Karpas-422 (cell line): ENCODE data around the gene RRP9. TPM values are rescaled to one million over a fixed set of nuclear protein-coding genes. Genes with fewer than 3 reads are reported as not detected.
"Not testable (repeated sequence)": the region's sequence is repeated elsewhere in the genome, so short reads cannot be mapped to it uniquely, and the experiment has no call there.

Source experiments
- DNase-seq: peaks from one replicate; pipeline ENCODE4 v3.0.0-alpha.2; 2015
- H2AFZ ChIP-seq: fragments of 200-600 bp; sonication (generic); 2 replicates; pipeline ENCODE4 v1.6.1; 2014; ENCODE audit warnings: antibody characterized with exemption, low read length, mixed read lengths
- H3K27ac ChIP-seq: fragments of 200-600 bp; sonication (generic); 2 replicates; pipeline ENCODE4 v1.5.1; 2014; ENCODE audit warnings: mild to moderate bottlenecking, low read length, moderate library complexity
- H3K27me3 ChIP-seq: fragments of 200-600 bp; sonication (generic); 2 replicates; pipeline ENCODE4 v1.6.1; 2014; ENCODE audit warnings: low read length, mixed read lengths
- H3K36me3 ChIP-seq: fragments of 200-600 bp; sonication (generic); 2 replicates; pipeline ENCODE4 v1.6.1; 2014; ENCODE audit warnings: low read length, mixed read lengths; ENCODE audit not compliant: insufficient read depth
- H3K4me1 ChIP-seq: fragments of 200-600 bp; sonication (generic); 2 replicates; pipeline ENCODE4 v1.6.1; 2014; ENCODE audit warnings: mild to moderate bottlenecking, low read length, mixed read lengths
- H3K4me2 ChIP-seq: fragments of 200-600 bp; sonication (generic); 2 replicates; pipeline ENCODE4 v1.6.1; 2014; ENCODE audit warnings: low read length, low read depth, mild to moderate bottlenecking; ENCODE audit not compliant: poor library complexity, severe bottlenecking
- H3K4me3 ChIP-seq: fragments of 200-600 bp; sonication (generic); 2 replicates; pipeline ENCODE4 v1.5.1; 2014; ENCODE audit warnings: mild to moderate bottlenecking, antibody characterized with exemption, low read length, mixed read lengths
- H3K79me2 ChIP-seq: fragments of 200-600 bp; sonication (generic); 2 replicates; pipeline ENCODE4 v1.6.1; 2014; ENCODE audit warnings: mild to moderate bottlenecking, low read length, mixed read lengths
- H3K9ac ChIP-seq: fragments of 200-600 bp; sonication (generic); 2 replicates; pipeline ENCODE4 v1.6.0; 2014; ENCODE audit warnings: low read length
- H3K9me2 ChIP-seq: fragments of 200-600 bp; sonication (generic), shearing (Covaris generic); replicated peaks from 2 replicates; pipeline ENCODE4 v1.6.0; 2014; ENCODE audit warnings: mild to moderate bottlenecking, low read length, moderate library complexity; ENCODE audit not compliant: insufficient read depth
- H3K9me3 ChIP-seq: fragments of 300-700, 200-600 bp; sonication (generic); 2 replicates; pipeline ENCODE4 v1.6.1; 2014; ENCODE audit warnings: low read length, mixed read lengths
- H4K20me1 ChIP-seq: fragments of 200-600 bp; sonication (generic); 2 replicates; pipeline ENCODE4 v1.6.1; 2014; ENCODE audit warnings: mild to moderate bottlenecking, antibody characterized with exemption, low read length, low read depth; ENCODE audit not compliant: insufficient read depth
- total RNA-seq: library from RNA; depleted of rRNA; stranded (reverse); fragments of >200 nt; shearing (Covaris generic); gene quantifications from 2 replicates; pipeline ENCODE4 v1.2.3, GENCODE V29; 2014; ENCODE audit warnings: low replicate concordance; rRNA removed

RRP9 gene, protein sequence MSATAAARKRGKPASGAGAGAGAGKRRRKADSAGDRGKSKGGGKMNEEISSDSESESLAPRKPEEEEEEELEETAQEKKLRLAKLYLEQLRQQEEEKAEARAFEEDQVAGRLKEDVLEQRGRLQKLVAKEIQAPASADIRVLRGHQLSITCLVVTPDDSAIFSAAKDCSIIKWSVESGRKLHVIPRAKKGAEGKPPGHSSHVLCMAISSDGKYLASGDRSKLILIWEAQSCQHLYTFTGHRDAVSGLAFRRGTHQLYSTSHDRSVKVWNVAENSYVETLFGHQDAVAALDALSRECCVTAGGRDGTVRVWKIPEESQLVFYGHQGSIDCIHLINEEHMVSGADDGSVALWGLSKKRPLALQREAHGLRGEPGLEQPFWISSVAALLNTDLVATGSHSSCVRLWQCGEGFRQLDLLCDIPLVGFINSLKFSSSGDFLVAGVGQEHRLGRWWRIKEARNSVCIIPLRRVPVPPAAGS
- total RNA-seq: 15.1 and 39.8 TPM in 2 replicates

DNA sequence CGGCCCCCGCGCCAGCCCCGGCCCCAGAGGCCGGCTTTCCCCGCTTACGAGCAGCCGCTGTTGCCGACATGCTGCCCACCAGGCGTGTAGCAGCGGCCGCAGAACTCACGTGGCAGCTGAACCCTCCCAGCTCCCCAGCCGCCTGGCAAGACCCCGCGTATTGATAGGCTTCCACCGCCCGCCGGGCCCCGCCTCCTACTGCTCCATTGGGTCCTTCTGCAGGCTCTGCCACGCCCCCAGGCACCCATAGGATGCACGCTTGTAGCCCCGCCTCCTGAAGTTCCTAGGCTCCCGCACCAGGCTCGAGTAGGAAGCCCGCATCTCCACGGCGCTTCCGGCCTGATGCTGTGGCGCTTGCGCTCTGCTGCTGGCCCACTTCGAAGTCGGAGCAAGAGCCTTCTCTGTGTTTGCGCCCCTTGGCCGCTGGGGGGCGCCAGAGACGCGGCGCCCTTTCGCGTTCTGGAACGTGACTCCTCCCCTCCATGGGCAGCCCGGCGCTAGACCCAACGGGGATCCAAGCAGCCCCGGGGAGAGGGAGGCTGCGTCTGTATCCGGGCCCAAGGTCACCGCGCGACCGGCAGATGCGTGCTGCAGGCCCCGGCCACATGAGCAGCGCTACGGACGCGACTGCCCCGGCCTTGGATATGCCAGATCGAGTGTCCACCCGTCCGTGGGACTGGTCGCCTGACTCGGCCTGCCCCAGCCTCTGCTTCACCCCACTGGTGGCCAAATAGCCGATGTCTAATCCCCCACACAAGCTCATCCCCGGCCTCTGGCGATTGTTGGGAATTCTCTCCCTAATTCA, at the start of gene RRP9, which contains the start of gene PARP3:
RRP9 (minus strand) TSS at position 107 of the 805 bp plus-strand sequence; CDS start at position 70, 37 bp downstream.
PARP3 (plus strand) TSS at position 566 of the 805 bp plus-strand sequence. CDS start 993 bp downstream, outside the sequence.
- H4K20me1 ChIP-seq: peaks cover 10% of the 10 kb centered on the region; the same call in 1 of the 2 replicates
- no peaks in the 10 kb centered on the region for H3K27me3 ChIP-seq
- H3K4me1 ChIP-seq: peaks cover 29% of the 10 kb centered on the region
- peak within 1 kb of the TSS; percentile 99 for H3K4me2 ChIP-seq
- H2AFZ ChIP-seq: peak within 1 kb of the TSS; percentile 61; the same call in 1 of the 2 replicates
- H3K9ac ChIP-seq: peak within 1 kb of the TSS; percentile 97
- DNase-seq: peak; percentile 100
- H3K9me3 ChIP-seq: no peaks in the 10 kb centered on the region
- no peaks in the 10 kb centered on the region for H3K9me2 ChIP-seq
- H3K79me2 ChIP-seq: peaks cover 34% of the 10 kb centered on the region
- H3K4me3 ChIP-seq: peak within 1 kb of the TSS; percentile 90
- H3K27ac ChIP-seq: peak within 1 kb of the TSS; percentile 75
- H3K36me3 ChIP-seq: peaks cover 11% of the 10 kb centered on the region; the same call in 1 of the 2 replicates

DNA sequence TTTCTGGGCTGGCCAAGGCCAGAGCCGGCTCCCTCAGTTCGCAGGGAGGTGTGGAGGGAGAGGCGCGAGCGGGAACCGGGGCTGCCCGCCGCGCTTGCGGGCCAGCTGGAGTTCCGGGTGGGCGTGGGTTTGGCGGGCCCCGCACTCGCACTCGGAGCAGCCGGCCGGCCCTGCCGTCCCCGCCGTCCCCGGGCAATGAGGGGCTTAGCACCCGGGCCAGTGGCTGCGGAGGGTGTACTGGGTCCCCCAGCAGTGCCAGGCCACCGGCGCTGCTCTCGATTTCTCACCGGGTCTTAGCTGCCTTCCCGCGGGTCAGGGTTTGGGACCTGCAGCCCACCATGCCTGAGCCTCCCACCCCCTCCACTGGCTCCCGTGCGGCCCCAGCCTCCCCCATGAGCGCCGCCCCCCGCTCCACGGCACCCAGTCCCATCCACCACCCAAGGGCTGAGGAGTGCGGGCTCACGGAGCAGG, 48.8 kb upstream of the RRP9 start:
- Histone ChIP-seq H3K4me1 (peaks cover 14% of the 10 kb centered on the region), H3K79me2 (peaks cover 14% of the 10 kb centered on the region), H4K20me1 (peaks cover 12% of the 10 kb centered on the region; the same call in 1 of the 2 replicates), H3K36me3 (peaks cover 24% of the 10 kb centered on the region)
- H3K27me3 ChIP-seq, DNase-seq, H3K27ac ChIP-seq, H3K4me2 ChIP-seq, H2AFZ ChIP-seq, H3K9me3 ChIP-seq, H3K4me3 ChIP-seq, H3K9ac ChIP-seq, H3K9me2 ChIP-seq: not testable (repeated sequence)

DNA sequence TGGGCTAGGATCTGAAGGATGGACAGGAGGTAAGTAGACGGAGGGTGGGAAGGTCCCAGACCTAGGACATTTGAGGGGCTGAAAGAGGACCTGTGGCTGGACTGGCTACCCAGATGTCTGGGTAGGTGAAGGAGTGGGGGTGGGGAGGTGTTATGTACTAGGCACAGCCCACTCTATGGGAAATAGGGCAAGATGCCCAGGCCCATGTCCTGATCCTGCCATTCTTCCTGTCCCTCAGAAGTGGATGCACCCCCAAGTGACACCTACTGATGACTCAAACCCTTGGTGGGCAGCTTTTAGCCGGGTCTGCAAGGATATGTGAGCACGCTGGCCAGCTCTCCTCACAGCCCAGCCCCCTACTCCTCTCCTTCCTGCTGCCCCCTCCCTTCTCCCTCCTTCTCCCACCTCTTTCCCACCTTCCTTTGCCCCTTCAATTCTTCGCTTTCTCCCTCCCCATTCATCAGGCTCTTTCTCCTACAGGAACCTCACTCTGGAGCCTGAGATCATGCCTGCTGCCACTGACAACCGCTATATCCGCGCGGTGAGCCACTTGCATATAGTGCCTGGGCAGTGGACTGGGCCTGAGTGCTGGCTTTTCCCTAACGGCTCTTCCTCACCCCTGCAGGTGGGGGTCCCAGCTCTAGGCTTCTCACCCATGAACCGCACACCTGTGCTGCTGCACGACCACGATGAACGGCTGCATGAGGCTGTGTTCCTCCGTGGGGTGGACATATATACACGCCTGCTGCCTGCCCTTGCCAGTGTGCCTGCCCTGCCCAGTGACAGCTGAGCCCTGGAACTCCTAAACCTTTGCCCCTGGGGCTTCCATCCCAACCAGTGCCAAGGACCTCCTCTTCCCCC, 46.8 kb upstream of the RRP9 start:
- H3K27me3 ChIP-seq: no peaks in the 10 kb centered on the region
- no peak overlapping the region for H3K4me3 ChIP-seq
- H4K20me1 ChIP-seq: no peaks in the 10 kb centered on the region
- H3K9me3 ChIP-seq: no peaks in the 10 kb centered on the region
- H3K4me1 ChIP-seq: peaks cover 18% of the 10 kb centered on the region
- H3K9ac ChIP-seq: no peak overlapping the region
- no peak overlapping the region for H3K4me2 ChIP-seq
- DNase-seq: no peak
- 0 out of 2 replicates have a peak, but pooled peaks cover 7% of the 10 kb centered on the region for H3K36me3 ChIP-seq
- H3K79me2 ChIP-seq: peaks cover 8% of the 10 kb centered on the region; the same call in 1 of the 2 replicates
- H3K9me2 ChIP-seq: no peaks in the 10 kb centered on the region
- H3K27ac ChIP-seq: no peak overlapping the region
- no peak overlapping the region for H2AFZ ChIP-seq

DNA sequence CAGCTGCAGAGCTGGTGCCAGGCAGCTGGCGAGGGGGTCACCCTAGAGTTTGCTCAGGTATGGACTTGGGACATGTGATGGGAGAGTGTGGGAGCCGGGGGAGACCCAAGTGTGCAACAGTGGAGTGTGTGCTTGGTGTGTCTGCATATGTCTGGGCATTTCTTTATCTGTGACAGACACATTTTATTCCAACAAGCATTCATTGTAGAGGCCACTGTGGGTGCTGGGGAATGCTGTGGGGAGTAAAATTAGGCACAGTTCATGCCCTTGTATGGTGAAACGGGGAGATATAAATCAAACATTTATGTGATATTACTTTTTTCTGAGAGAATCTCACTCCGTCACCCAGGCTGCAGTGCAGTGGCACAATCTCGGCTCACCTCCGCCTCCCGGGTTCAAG, 45.9 kb upstream of the RRP9 start:
- Histone ChIP-seq H2AFZ (no peak overlapping the region), H3K36me3 (0 out of 2 replicates have a peak, but pooled peaks cover under 1% of the 10 kb centered on the region), H3K4me3 (no peak overlapping the region), H3K4me2 (no peak overlapping the region), H3K27ac (no peak overlapping the region), H3K27me3 (no peaks in the 10 kb centered on the region), H3K9me3 (no peaks in the 10 kb centered on the region), H3K9ac (no peak overlapping the region), H3K9me2 (no peaks in the 10 kb centered on the region), H3K4me1 (peaks cover 22% of the 10 kb centered on the region), H4K20me1 (no peaks in the 10 kb centered on the region), H3K79me2 (peaks cover 11% of the 10 kb centered on the region; the same call in 1 of the 2 replicates)
- DNase-seq: no peak

DNA sequence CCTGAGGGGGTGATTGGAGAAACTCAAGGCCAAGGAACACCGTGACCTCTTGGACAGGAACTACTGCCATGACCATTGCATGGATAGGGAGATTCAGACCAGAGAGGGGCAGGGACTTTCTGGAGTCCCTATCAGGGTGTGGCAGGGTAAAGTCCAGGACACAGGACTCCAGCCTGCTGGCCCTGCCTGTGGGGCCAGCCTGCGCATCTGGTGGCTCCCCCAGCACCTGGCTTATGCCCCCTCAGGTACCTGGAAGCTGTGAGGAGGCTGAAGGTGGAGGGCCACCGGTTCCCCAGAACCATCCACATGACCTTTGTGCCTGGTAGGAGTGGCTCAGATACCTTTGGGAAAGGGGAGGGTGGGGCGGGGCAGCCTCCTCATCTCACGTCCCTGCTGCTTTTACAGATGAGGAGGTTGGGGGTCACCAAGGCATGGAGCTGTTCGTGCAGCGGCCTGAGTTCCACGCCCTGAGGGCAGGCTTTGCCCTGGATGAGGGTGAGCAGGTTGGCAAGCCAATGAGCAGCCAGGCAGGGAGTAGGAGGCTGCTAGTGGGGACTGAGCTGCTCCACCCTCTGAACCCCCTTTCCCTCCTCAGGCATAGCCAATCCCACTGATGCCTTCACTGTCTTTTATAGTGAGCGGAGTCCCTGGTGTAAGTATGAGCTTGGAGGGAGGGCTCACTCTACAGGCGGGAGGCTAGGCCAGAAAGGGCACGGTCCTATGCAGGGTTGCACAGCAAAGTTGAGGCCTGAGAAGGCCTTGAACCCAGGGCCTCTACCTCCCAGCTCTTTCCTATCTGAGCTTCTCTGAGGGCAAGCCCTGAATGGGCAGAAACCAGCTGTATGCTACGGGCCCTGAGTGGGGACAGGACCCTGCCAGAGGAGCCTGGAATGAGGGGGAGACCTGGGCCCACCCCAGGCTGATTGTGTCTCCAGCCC, 44.6 kb upstream of the RRP9 start:
- Histone ChIP-seq H3K79me2 (peaks cover 18% of the 10 kb centered on the region), H3K27ac (no peak overlapping the region), H3K9me2 (no peaks in the 10 kb centered on the region), H3K4me1 (peaks cover 30% of the 10 kb centered on the region), H3K4me2 (no peak overlapping the region), H3K27me3 (no peaks in the 10 kb centered on the region), H3K9ac (no peak overlapping the region), H3K9me3 (no peaks in the 10 kb centered on the region), H2AFZ (no peak overlapping the region), H3K4me3 (no peak overlapping the region), H4K20me1 (no peaks in the 10 kb centered on the region), H3K36me3 (no peaks in the 10 kb centered on the region)
- no peak for DNase-seq

DNA sequence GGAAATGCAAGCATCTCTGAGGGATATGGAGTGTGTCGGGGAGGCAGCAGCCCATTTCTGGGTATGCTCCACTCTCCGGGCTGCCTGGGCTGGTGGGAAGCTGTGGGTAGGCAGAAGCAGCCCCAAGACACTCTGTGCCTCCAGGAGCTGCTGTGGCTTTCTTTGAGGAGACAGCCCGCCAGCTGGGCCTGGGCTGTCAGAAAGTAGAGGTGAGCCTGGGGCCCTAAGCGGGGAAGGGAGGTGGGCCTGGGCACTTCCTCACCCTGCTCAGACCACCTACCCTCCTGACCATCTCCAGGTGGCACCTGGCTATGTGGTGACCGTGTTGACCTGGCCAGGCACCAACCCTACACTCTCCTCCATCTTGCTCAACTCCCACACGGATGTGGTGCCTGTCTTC, 43.4 kb upstream of the RRP9 start:
- no peaks in the 10 kb centered on the region for H3K27me3 ChIP-seq
- H3K9ac ChIP-seq: peak overlapping the region; percentile 37
- no peaks in the 10 kb centered on the region for H3K9me3 ChIP-seq
- H2AFZ ChIP-seq: no peak overlapping the region
- no peaks in the 10 kb centered on the region for H3K9me2 ChIP-seq
- peak overlapping the region; percentile 22 for H3K4me2 ChIP-seq
- peaks cover 35% of the 10 kb centered on the region for H3K4me1 ChIP-seq
- peaks cover 30% of the 10 kb centered on the region for H3K79me2 ChIP-seq
- no peaks in the 10 kb centered on the region for H4K20me1 ChIP-seq
- no peak overlapping the region for H3K4me3 ChIP-seq
- no peak overlapping the region for H3K27ac ChIP-seq
- DNase-seq: no peak
- H3K36me3 ChIP-seq: no peaks in the 10 kb centered on the region

DNA sequence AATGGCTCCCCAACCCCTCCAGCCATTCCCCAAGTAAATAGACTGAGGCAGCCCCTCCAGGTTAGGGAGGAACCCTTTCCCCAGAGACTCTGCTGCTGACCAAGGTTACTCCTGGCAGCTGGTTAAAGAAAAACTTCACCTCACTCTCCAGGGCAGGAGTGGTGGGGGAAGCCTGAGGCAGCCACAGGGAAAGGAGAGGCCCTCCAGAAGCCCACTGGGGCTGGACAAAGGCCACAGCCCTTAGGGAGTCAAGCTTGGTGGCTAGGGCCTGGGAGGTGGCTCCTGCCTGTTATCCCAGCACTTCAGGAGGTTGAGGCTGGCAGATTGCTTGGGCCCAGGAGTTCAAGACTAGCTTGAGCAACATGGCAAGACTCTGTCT, 42.6 kb upstream of the RRP9 start:
- Histone ChIP-seq H3K27me3 (no peaks in the 10 kb centered on the region), H3K9me3 (no peaks in the 10 kb centered on the region), H3K9ac (peak overlapping the region; percentile 82), H3K36me3 (no peaks in the 10 kb centered on the region), H4K20me1 (no peaks in the 10 kb centered on the region), H3K27ac (peak overlapping the region; percentile 85), H3K4me1 (peaks cover 35% of the 10 kb centered on the region), H3K4me3 (peak overlapping the region; percentile 83), H2AFZ (no peak overlapping the region), H3K4me2 (peak overlapping the region; percentile 92), H3K9me2 (no peaks in the 10 kb centered on the region), H3K79me2 (peaks cover 30% of the 10 kb centered on the region)
- DNase-seq: no peak
